ENCODE results near the gene FBXO11. TPM values are rescaled to one million over a fixed set of nuclear protein-coding genes. Genes with fewer than 3 reads are reported as not detected.
A peak's percentile ranks its signal among the peaks of the same experiment; 100 is the strongest.

The FBXO11 gene
- total and polyA plus RNA-seq, 11 donors: 19.7 to 52.4 (median 33.2) TPM

GRCh38 chr2:47896450-47896968 is 9.8 kb downstream of the FBXO11 start:
- TF ChIP-seq POLR2A (IDR thresholded peaks at IDR 0.05): no peak
- TF ChIP-seq, protein P1, sequence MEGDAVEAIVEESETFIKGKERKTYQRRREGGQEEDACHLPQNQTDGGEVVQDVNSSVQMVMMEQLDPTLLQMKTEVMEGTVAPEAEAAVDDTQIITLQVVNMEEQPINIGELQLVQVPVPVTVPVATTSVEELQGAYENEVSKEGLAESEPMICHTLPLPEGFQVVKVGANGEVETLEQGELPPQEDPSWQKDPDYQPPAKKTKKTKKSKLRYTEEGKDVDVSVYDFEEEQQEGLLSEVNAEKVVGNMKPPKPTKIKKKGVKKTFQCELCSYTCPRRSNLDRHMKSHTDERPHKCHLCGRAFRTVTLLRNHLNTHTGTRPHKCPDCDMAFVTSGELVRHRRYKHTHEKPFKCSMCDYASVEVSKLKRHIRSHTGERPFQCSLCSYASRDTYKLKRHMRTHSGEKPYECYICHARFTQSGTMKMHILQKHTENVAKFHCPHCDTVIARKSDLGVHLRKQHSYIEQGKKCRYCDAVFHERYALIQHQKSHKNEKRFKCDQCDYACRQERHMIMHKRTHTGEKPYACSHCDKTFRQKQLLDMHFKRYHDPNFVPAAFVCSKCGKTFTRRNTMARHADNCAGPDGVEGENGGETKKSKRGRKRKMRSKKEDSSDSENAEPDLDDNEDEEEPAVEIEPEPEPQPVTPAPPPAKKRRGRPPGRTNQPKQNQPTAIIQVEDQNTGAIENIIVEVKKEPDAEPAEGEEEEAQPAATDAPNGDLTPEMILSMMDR (IDR thresholded peaks at IDR 0.05): no peak
- Histone ChIP-seq H3K27ac (peak overlapping the region in 1 of 12 donors; percentile 7), H3K9me3 (no peaks in the 10 kb centered on the region), H3K36me3 (no peaks in the 10 kb centered on the region), H3K27me3 (no peaks in the 10 kb centered on the region), H3K4me3 (no peak overlapping the region), H3K4me1 (peaks cover 4 to 96% (median 66%) of the 10 kb centered on the region in 12 donors)
- intact Hi-C loops (cut with DNase I): loop anchor here in 1 of 10 donors (10.0 kb wide), 1 partner anchor 52 kb away; no protein-coding TSS in a partner anchor
- 84 to 97% (median 91%) methylated on average over 5 of the region's 5 CpGs for WGBS, 4 donors
- ATAC-seq: no peak
- no peak for DNase-seq

DNA sequence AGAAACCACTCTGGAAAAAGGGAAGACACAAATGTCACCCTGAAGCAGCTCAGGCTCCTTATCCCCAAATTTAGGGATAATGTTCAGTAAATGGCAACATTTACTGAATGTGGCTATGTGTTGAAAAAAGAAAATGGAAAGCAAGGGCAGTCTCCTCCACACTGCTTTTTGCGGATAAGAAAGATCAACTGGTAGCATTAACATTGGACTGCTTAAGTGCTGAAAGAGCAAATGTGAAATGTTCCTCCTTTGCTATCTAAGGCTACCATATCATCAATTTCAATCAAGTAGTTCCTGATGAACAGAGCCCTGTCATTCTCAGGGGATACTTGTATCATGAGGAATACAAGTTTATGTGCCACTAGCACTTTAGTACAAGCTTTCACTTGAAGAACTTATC is 12.5 kb downstream of the FBXO11 start:
- Histone ChIP-seq H3K4me3 (no peak overlapping the region), H3K27me3 (no peaks in the 10 kb centered on the region), H3K9me3 (no peaks in the 10 kb centered on the region), H3K27ac (no peak overlapping the region), H3K4me1 (peaks cover 0 to 93% (median 61%) of the 10 kb centered on the region in 12 donors), H3K36me3 (peaks cover 0 to 4% (median 0%) of the 10 kb centered on the region in 9 donors)
- 52 to 63% (median 56%) methylated on average over 1 of the region's 1 CpG for whole genome bisulfite sequencing, 4 donors
- no peak for DNase-seq
- intact Hi-C loops (cut with DNase I): loop anchor here in 1 of 10 donors (10.0 kb wide), 1 partner anchor 49 kb away; no protein-coding TSS in a partner anchor
- no peak for ATAC-seq
- no peak for TF ChIP-seq POLR2A (IDR thresholded peaks at IDR 0.05)
- TF ChIP-seq, protein P1 (IDR thresholded peaks at IDR 0.05): no peak

DNA sequence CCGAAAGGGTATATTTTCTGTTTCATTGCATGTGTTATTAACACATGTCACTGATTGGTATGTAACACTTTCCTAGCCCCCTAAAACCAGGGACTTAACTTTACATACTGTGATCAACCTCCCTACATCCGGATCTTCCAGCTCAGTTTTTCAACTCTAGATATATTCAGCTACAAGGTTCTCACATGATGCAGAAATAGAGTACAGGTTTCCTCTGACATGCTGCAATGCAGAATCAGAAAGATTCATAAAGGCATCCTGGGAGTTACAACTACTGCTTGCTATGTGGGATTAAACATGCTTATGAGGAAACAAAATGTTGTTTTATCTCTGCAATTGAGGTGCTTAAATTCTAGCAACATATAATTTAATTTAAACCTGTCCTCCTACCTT is 14.0 kb downstream of the FBXO11 start:
- Histone ChIP-seq H3K27me3 (no peaks in the 10 kb centered on the region), H3K4me3 (no peak overlapping the region), H3K9me3 (no peaks in the 10 kb centered on the region), H3K4me1 (peaks cover 0 to 93% (median 66%) of the 10 kb centered on the region in 12 donors), H3K36me3 (peaks cover 0 to 8% (median 0%) of the 10 kb centered on the region in 9 donors), H3K27ac (no peak overlapping the region)
- no peak for TF ChIP-seq POLR2A (IDR thresholded peaks at IDR 0.05)
- TF ChIP-seq, protein P1 (IDR thresholded peaks at IDR 0.05): no peak
- no peak for DNase-seq
- 64 to 71% (median 69%) methylated on average over 2 of the region's 2 CpGs for WGBS, 4 donors
- ATAC-seq: no peak
- intact Hi-C loops (cut with DNase I): loop anchor here in 1 of 10 donors (10.0 kb wide), 1 partner anchor 48 kb away; no protein-coding TSS in a partner anchor

DNA sequence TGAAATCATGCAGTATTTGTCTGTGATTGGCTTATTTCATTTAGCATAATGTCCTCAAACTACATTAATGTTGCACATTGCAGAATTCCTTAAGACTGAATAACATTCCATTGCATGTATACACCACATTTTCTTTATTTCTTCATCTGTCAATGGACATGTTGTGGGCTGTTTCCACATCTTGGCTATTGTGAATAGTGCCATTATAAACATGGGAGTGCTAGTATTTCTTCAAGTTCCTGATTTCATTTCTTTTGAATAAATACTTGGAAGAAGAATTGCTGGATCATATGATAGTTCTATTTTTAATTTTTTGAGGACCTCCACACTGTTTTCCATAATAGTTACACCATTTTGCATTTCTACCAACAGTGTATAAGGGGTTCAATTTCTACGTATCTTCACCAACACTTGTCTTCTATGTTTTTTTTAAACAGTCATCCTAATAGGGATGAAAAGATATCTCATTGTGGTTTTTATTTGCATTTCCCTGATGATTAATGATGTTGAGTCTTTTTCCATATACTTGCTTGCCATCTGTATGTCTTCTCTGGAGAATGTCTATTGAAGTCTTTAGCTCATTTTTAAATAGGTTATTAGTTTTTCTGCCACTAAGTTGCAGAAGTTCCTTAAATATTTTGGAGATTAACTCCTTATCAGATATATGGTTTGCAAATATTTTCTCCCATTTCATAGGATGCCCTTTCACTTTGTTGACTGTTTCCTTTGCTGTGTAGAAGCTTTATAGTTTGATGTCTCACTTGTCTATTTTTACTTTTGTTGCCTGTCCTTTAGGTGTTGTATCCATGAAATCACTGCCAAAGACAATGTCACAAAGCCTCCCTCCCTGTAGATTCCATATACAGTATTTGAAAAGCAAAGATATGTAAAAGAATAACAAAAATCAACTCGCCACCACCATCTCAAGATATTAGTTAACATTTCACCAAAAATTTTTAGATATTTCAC is 14.6 kb downstream of the FBXO11 start:
- WGBS, 4 donors: 92 to 96% (median 96%) methylated on average over 2 of the region's 2 CpGs
- Histone ChIP-seq H3K4me3 (no peak overlapping the region), H3K27me3 (no peaks in the 10 kb centered on the region), H3K9me3 (no peaks in the 10 kb centered on the region), H3K36me3 (peaks cover 0 to 9% (median 0%) of the 10 kb centered on the region in 9 donors), H3K27ac (no peak overlapping the region), H3K4me1 (peaks cover 0 to 87% (median 63%) of the 10 kb centered on the region in 12 donors)
- ATAC-seq: no peak
- TF ChIP-seq, protein P1 (IDR thresholded peaks at IDR 0.05): no peak
- no peak for TF ChIP-seq POLR2A (IDR thresholded peaks at IDR 0.05)
- no peak for DNase-seq
- intact Hi-C loops (cut with DNase I): loop anchor here in 1 of 10 donors (10.0 kb wide), 1 partner anchor 47 kb away; no protein-coding TSS in a partner anchor

Measured in heart left ventricle (tissue), 16 donors.